ENCODE measurements around the gene SCN4B.

GRCh38 chr11:118153976-118154375 lies 1.4 kb upstream of the SCN4B start:
- TF ChIP-seq EZH2 (IDR thresholded peaks at IDR 0.05) = no peak
- no peak for TF ChIP-seq POLR2AphosphoS5 (IDR thresholded peaks at IDR 0.05; ENCODE audit: borderline replicate concordance, low read depth, low read length)
- no peak for TF ChIP-seq FOXP2 (optimal IDR thresholded peaks at IDR 0.05; ENCODE audit: control extremely low read depth, extremely low read length, insufficient read depth)
